H1 (cell line): ENCODE measurements around the gene CISH. TPM values are rescaled to one million over a fixed set of nuclear protein-coding genes. Genes with fewer than 3 reads are reported as not detected.

Experiments
- CTCF ChIA-PET: fragments of 300-600 bp; sonication (Branson Sonifier 250); formaldehyde crosslinking; loops from one replicate; lab custom pipeline; 2021; ENCODE audit not compliant: partially characterized antibody; lab: Charles Lee
- POLR2A ChIA-PET: fragments of 300-600 bp; sonication (Branson Sonifier 250); formaldehyde crosslinking; loops from one replicate; lab custom pipeline; 2021; ENCODE audit warnings: inconsistent platforms; ENCODE audit not compliant: partially characterized antibody; lab: Charles Lee
- DNase-seq, 2 experiments: peaks; one replicate each; pipeline versions ENCODE4 v3.0.0 to v3.0.0-alpha.2; 2010 to 2022; ENCODE audit warnings: low spot score in 2 of 2, low read depth in 1 of 2, mixed read lengths in 1 of 2
- FAIRE-seq: peaks from 2 replicates; lab custom pipeline; 2011; peaks lifted over from hg19 to GRCh38; lab: Jason Lieb, UNC
- H2AFZ ChIP-seq: 2 replicates; pipeline ENCODE4 v1.8.1; 2012; ENCODE audit warnings: low read length, inconsistent platforms
- H2AK5ac ChIP-seq: 2 replicates; pipeline ENCODE4 v1.6.1; 2013; ENCODE audit warnings: low read depth, low read length
- H2BK120ac ChIP-seq: replicated peaks from 2 replicates; pipeline ENCODE3; 2013; ENCODE audit warnings: low read depth, low read length, inconsistent platforms
- H2BK12ac ChIP-seq: 2 replicates; pipeline ENCODE4 v1.6.1; 2013; ENCODE audit warnings: low read depth, low read length
- H2BK15ac ChIP-seq: 2 replicates; pipeline ENCODE4 v1.6.1; 2013; ENCODE audit warnings: low read length
- H2BK20ac ChIP-seq: 2 replicates; pipeline ENCODE4 v1.6.1; 2013; ENCODE audit warnings: low read length
- H2BK5ac ChIP-seq: 2 replicates; pipeline ENCODE4 v1.6.1; 2013; ENCODE audit warnings: low read depth, low read length
- H3K14ac ChIP-seq: 2 replicates; pipeline ENCODE4 v1.6.1; 2013; ENCODE audit warnings: inconsistent platforms; ENCODE audit not compliant: insufficient read length
- H3K18ac ChIP-seq: 2 replicates; pipeline ENCODE4 v1.6.1; 2013; ENCODE audit warnings: low read length; ENCODE audit errors: extremely low read depth
- H3K23ac ChIP-seq: 2 replicates; pipeline ENCODE4 v1.6.1; 2013; ENCODE audit warnings: inconsistent platforms; ENCODE audit not compliant: insufficient read length
- H3K23me2 ChIP-seq: 2 replicates; pipeline ENCODE4 v1.6.1; 2013; ENCODE audit warnings: low read depth, low read length
- H3K27ac ChIP-seq: 2 replicates; pipeline ENCODE4 v1.6.1; 2011; ENCODE audit warnings: low read depth, low read length, inconsistent platforms
- H3K27me3 ChIP-seq, 4 experiments: replicated peaks in 1 of 4; 1 replicate in 1 of 4; 2 replicates in 3 of 4; pipeline versions ENCODE4 v1.6.1 to v1.8.1; 2011 to 2013; ENCODE audit warnings: low read length in 3 of 4, mild to moderate bottlenecking in 3 of 4, inconsistent platforms in 2 of 4, mixed read lengths in 2 of 4, moderate library complexity in 1 of 4; ENCODE audit not compliant: control insufficient read depth in 3 of 4, insufficient read depth in 3 of 4; ENCODE audit errors: extremely low read depth in 1 of 4
- H3K36me3 ChIP-seq, 4 experiments: 2 replicates each; pipeline versions ENCODE4 v1.6.1 to v1.8.1; 2011 to 2013; ENCODE audit warnings: mild to moderate bottlenecking in 4 of 4, low read length in 3 of 4, moderate library complexity in 2 of 4, control low read depth in 1 of 4, inconsistent platforms in 1 of 4; ENCODE audit not compliant: insufficient read depth in 4 of 4, control insufficient read depth in 2 of 4
- H3K4ac ChIP-seq: replicated peaks from 2 replicates; pipeline ENCODE3; 2013; ENCODE audit warnings: low read length, low read depth, mixed read lengths, inconsistent platforms; ENCODE audit not compliant: insufficient read length
- H3K4me1 ChIP-seq, 4 experiments: replicated peaks in 1 of 4; 1 replicate in 1 of 4; 2 replicates in 3 of 4; pipeline versions ENCODE4 v1.6.1 to v1.8.1; 2011 to 2013; ENCODE audit warnings: low read length in 3 of 4, inconsistent platforms in 2 of 4, mixed read lengths in 1 of 4; ENCODE audit not compliant: insufficient read depth in 4 of 4, control insufficient read depth in 3 of 4
- H3K4me2 ChIP-seq, 2 experiments: 2 replicates each; pipeline versions ENCODE4 v1.6.1 to v1.8.1; 2011 to 2013; ENCODE audit warnings: low read depth in 2 of 2, low read length in 2 of 2, control low read depth in 1 of 2, inconsistent platforms in 1 of 2, mild to moderate bottlenecking in 1 of 2; ENCODE audit not compliant: insufficient read depth in 1 of 2
- H3K4me3 ChIP-seq, 4 experiments: fragments of 200-600, 300-600 bp in 1 of 4; sonication (generic), shearing (Covaris generic), sonication (Bioruptor Twin) in 1 of 4; 2 replicates each; pipeline versions ENCODE4 v1.5.1 to v1.8.1; 2011 to 2016; ENCODE audit warnings: low read length in 4 of 4, low read depth in 3 of 4, control low read depth in 2 of 4, inconsistent platforms in 2 of 4, mild to moderate bottlenecking in 2 of 4, mixed read lengths in 1 of 4, moderate library complexity in 1 of 4; ENCODE audit not compliant: insufficient read depth in 2 of 4; ENCODE audit errors: extremely low read depth in 1 of 4
- H3K56ac ChIP-seq: replicated peaks from 2 replicates; pipeline ENCODE3; 2013; ENCODE audit warnings: low read depth, mild to moderate bottlenecking, mixed read lengths, low read length, inconsistent platforms; ENCODE audit not compliant: insufficient read length
- H3K79me1 ChIP-seq: 2 replicates; pipeline ENCODE4 v1.6.1; 2013; ENCODE audit warnings: low read depth, low read length, control low read depth
- H3K79me2 ChIP-seq, 2 experiments: 2 replicates each; pipeline versions ENCODE4 v1.6.1 to v1.8.1; 2012 to 2013; ENCODE audit warnings: low read length in 2 of 2, mild to moderate bottlenecking in 2 of 2, inconsistent platforms in 1 of 2; ENCODE audit not compliant: insufficient read depth in 2 of 2, control insufficient read depth in 1 of 2
- H3K9ac ChIP-seq, 4 experiments: replicated peaks in 1 of 4; 1 replicate in 1 of 4; 2 replicates in 3 of 4; pipeline versions ENCODE4 v1.6.1 to v1.8.1; 2011 to 2013; ENCODE audit warnings: low read depth in 3 of 4, low read length in 3 of 4, control low read depth in 2 of 4, mild to moderate bottlenecking in 2 of 4, moderate library complexity in 2 of 4, inconsistent platforms in 1 of 4; ENCODE audit errors: extremely low read depth in 1 of 4
- H3K9me3 ChIP-seq, 2 experiments: 2 replicates each; pipeline versions ENCODE4 v1.6.1 to v1.8.1; 2012 to 2013; ENCODE audit warnings: mild to moderate bottlenecking in 2 of 2, moderate library complexity in 2 of 2, control low read depth in 1 of 2, inconsistent platforms in 1 of 2, low read depth in 1 of 2, low read length in 1 of 2, mixed read lengths in 1 of 2; ENCODE audit not compliant: insufficient read depth in 2 of 2
- H4K20me1 ChIP-seq, 2 experiments: replicated peaks in 1 of 2; 2 replicates each; pipeline versions ENCODE3 to v1.8.1; 2011 to 2013; ENCODE audit warnings: inconsistent platforms in 2 of 2, low read length in 2 of 2, mild to moderate bottlenecking in 1 of 2; ENCODE audit not compliant: insufficient read depth in 2 of 2, control insufficient read depth in 1 of 2
- H4K5ac ChIP-seq: 2 replicates; pipeline ENCODE4 v1.6.1; 2013; ENCODE audit warnings: low read length, low read depth, mixed read lengths, inconsistent platforms; ENCODE audit not compliant: insufficient read length
- H4K8ac ChIP-seq: 2 replicates; pipeline ENCODE4 v1.8.0; 2013; ENCODE audit warnings: mild to moderate bottlenecking, moderate library complexity, low read length, inconsistent platforms; ENCODE audit not compliant: insufficient read depth; ENCODE audit errors: extremely low read depth
- H4K91ac ChIP-seq: replicated peaks from 2 replicates; pipeline ENCODE3; 2013; ENCODE audit warnings: low read length, mixed read lengths, inconsistent platforms; ENCODE audit not compliant: insufficient read length
- POLR2A ChIP-seq, 2 experiments: IDR thresholded peaks; 1 replicate in 1 of 2; 2 replicates in 1 of 2; pipeline ENCODE4 v1.6.1; 2011; ENCODE audit warnings: low read depth in 2 of 2, low read length in 2 of 2, mild to moderate bottlenecking in 2 of 2; ENCODE audit errors: control extremely low read depth in 1 of 2
- WGBS, 2 experiments: shearing (Covaris generic) in 1 of 2; methylation state at CpG; one replicate each; pipeline versions ENCODE4 v1.1.6 to v1.1.7; 2013 to 2015; ENCODE audit warnings: low lambda C conversion rate in 2 of 2, mixed read lengths in 2 of 2, inconsistent platforms in 1 of 2, low coverage in 1 of 2, missing lambda C conversion rate in 1 of 2; ENCODE audit not compliant: insufficient replicate concordance in 2 of 2, insufficient coverage in 1 of 2, insufficient read length in 1 of 2; ENCODE audit errors: extremely low coverage in 1 of 2, missing lambda C conversion rate in 1 of 2; 5-methylcytosine and 5-hydroxymethylcytosine counted together
- polyA plus RNA-seq, 7 experiments: library from polyadenylated mRNA; depleted of rRNA in 3 of 7; stranded (reverse) in 5 of 7; unstranded in 2 of 7; fragments of >200 nt in 5 of 7; fragments of 200-250 nt in 2 of 7; gene quantifications; 1 replicate in 5 of 7; 2 replicates in 1 of 7; 4 replicates in 1 of 7; pipeline versions ENCODE4 v1.2.1 to v1.2.3, GENCODE V29; 2011 to 2013; ENCODE audit warnings: missing spikeins in 2 of 7, mixed read lengths in 2 of 7
- total RNA-seq: library from RNA; stranded (reverse); fragmentation: NEBNext Ultra II Directional; extraction: Animal tissue kit (Norgen Biotek cat#: 25700); gene quantifications from 2 replicates; pipeline ENCODE4 v1.2.1, GENCODE V29; 2021

CISH gene
- total and polyA plus RNA-seq, 2 of the 8 experiments (the other 6 are each of a cell fraction or from before 2014, with no cell fraction given): 1.9 to 2.2 TPM

GRCh38 chr3:50557106-50557505, 54.5 kb downstream of the CISH start:
- no peak overlapping the region for H4K8ac ChIP-seq
- H2BK20ac ChIP-seq: no peak overlapping the region
- H3K4me3 ChIP-seq: no peak overlapping the region
- H2AFZ ChIP-seq: no peak overlapping the region
- no peak overlapping the region for H2BK15ac ChIP-seq
- no peak overlapping the region for H2AK5ac ChIP-seq
- no peak overlapping the region for H3K14ac ChIP-seq
- no peak overlapping the region for H2BK120ac ChIP-seq
- no peak overlapping the region for H4K5ac ChIP-seq
- DNase-seq (no peak), FAIRE-seq (no peak)
- no peak overlapping the region for H3K4me2 ChIP-seq
- no peaks in the 10 kb centered on the region for H3K23me2 ChIP-seq
- H3K36me3 ChIP-seq: no peaks in the 10 kb centered on the region
- no peaks in the 10 kb centered on the region for H3K9me3 ChIP-seq
- no peak overlapping the region for H2BK5ac ChIP-seq
- H4K91ac ChIP-seq: no peak overlapping the region
- ChIA-PET CTCF (interaction anchor here (0.8 to 46.5 kb wide), 11 partner anchors 9 to 207 kb away, joined by 3 to 863 read pairs (median 4); partner anchors contain the start of genes C3orf18, CISH, CYB561D2 and HEMK1), POLR2A (interaction anchor here (0.9 to 1.1 kb wide), 2 partner anchors 9 to 12 kb away, joined by 3 to 4 read pairs; partner anchors contain the start of gene HEMK1)
- no peak overlapping the region for H3K56ac ChIP-seq
- H3K18ac ChIP-seq: no peak overlapping the region
- H2BK12ac ChIP-seq: no peak overlapping the region
- no peak overlapping the region for H3K4ac ChIP-seq
- no peak overlapping the region for H3K27ac ChIP-seq
- no peaks in the 10 kb centered on the region for H4K20me1 ChIP-seq
- H3K27me3 ChIP-seq: peaks cover 0 to 3% (median 0%) of the 10 kb centered on the region in 4 experiments; a peak in 3 of 7 replicates
- 82% methylated on average over 8 of the region's 8 CpGs; no CpG with 5 or more reads in 1 of the 2 experiments for WGBS, 2 experiments
- peaks cover 0 to 3% (median 0%) of the 10 kb centered on the region in 4 experiments; a peak in 3 of 7 replicates for H3K4me1 ChIP-seq
- H3K9ac ChIP-seq: no peak overlapping the region
- H3K79me1 ChIP-seq: no peaks in the 10 kb centered on the region
- no peak overlapping the region for H3K23ac ChIP-seq
- H3K79me2 ChIP-seq: no peaks in the 10 kb centered on the region
- TF ChIP-seq POLR2A (IDR thresholded peaks at IDR 0.05; ENCODE audit: control extremely low read depth in 1 of 2, low read depth in 2 of 2, low read length in 2 of 2): no peak
